Measurements from ENCODE around the gene KLHL30.
"Not testable (repeated sequence)": the region's sequence is repeated elsewhere in the genome, so short reads cannot be mapped to it uniquely, and the experiment has no call there.

Gene KLHL30

DNA sequence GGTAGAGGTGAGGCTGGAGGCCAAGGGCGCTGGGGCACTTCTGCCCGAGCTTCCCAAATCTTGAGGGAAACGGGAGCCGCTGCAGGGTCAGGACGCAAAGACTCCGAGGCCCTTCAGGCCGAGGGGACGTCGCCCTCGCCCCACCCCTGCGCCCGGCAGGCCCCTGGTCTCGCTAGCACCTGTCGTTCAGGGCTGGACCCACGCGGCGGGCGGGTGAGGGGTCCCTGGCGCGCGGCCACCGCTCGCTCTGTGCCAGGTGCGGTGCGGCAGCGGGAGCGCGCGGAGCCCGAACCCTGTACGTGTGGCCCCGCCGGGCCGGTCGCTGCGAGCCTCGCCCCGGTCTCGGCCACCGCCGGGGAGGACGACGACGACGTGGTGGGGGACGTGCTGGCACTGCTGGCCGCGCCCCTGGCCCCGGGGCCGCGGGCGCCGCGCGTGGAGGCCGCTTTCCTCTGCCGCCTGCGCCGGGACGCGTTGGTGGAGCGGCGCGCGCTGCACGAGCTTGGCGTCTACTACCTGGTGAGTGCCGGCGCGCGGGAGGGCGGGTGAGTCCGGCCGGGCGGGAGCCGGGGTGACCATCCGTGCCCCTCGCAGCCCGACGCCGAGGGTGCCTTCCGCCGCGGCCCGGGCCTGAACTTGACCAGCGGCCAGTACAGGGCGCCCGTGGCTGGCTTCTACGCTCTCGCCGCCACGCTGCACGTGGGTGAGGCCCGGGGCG is 25.2 kb downstream of the KLHL30 start:
- no peak for DNase-seq

DNA sequence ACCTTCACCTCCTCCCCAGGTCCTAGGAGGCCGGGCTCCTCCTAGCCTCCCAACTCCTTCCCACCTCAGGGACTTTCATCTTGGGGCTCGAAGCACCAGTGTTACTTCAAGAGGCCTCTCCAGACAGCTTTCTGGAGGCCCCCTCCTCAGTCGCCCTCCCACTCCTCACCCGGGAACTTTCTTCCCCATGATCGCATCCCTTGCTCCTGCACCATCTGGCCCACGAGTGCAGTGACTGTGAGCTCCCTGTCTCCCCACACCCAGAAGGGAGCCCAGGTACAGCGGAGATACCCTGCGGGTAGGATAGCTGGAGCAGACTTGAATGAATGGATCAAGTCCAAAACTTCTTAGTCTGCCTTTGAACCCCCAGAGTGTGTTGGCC is 26.4 kb downstream of the KLHL30 start:
- DNase-seq: no peak

DNA sequence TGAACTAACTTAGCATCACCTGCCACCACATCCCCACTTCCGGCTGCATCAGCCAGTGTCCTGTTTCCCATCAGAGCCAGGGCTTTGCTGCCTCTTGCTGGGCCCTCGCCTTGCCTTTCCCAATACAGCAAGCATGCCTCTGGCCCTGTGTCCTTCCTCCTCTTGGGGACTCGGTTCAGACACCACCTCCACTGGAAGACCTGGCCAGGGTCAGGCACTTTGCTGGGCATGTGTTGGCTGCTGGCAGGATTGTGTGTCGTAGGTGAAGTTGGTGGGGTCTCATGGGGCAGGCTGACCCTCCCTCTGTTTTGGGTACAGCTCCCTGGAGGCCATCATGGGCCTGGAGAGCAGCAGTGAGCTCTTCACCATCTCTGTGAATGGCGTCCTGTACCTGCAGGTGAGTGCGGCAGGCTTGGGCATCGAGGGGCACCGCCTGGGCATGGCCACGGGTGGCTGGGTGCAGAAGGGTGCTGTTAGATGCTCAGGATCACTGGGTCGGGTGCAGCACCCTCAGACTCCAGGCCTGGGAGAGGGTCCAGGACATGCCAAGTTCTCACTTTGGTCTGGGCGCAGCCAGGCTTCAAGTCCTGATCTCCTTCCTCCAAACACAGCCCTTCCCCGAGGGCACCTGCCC is 26.9 kb downstream of the KLHL30 start:
- no peak for DNase-seq

DNA sequence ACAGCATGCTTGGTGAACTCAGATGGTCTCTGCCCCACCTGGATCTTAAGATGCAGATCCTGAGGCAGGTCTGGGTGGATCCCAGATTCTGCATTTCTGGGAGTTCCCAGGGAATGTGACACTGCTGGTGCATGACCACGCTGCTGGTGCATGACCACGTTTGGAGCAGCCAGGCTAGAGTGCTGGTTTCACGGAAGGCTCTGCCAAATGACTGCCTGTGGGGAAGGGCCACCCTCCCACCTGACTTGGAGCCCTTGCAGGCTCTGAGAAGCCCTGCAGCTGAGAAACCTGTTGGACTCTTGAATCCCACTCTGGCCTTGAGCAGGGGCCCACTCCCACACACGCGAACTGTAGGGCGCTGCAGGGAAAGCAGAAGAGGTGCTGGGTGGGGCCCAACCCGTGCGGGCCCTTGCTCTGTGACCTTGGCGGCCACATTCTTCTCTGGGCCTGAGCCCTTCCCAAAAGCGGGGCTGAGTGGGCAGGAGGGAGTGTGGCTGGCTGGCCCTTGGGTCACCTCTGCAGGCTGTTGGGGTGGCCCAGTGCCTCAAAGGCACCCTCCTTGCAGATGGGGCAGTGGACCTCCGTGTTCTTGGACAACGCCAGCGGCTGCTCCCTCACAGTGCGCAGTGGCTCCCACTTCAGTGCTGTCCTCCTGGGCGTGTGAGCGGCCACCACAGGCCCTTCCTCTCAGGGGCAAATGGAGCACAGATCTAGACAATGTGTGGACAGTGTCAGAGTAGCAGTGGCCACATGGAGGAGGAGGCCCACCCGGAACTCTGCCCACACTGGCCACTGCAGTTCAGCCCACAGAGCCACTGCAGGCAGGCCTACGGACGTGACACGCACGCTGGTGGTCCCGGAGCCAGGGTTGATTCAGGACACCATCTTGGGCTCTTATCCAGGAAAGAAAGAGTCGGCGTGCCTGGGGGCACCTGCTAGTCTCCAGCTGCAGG is 28.2 kb downstream of the KLHL30 start:
- DNase-seq: no peak

DNA sequence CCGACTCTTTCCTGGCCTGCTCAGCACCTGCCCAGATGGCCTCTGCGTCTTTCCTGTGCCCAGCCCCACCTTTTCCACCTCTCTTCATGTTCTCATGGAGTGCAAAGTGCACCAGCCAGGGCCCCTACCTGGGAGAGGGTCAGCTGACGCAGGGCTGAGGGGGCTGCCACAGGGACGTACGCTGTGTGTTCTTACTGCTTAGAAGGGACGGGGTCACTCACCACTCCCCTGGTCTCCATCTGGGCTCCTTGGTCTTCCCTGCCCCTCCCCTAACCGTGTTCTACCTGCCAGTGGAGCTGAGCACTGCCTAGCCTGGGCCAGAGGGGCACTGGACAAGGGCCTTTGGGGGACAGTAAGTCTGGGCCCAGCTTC is 28.9 kb downstream of the KLHL30 start:
- no peak for DNase-seq

DNA sequence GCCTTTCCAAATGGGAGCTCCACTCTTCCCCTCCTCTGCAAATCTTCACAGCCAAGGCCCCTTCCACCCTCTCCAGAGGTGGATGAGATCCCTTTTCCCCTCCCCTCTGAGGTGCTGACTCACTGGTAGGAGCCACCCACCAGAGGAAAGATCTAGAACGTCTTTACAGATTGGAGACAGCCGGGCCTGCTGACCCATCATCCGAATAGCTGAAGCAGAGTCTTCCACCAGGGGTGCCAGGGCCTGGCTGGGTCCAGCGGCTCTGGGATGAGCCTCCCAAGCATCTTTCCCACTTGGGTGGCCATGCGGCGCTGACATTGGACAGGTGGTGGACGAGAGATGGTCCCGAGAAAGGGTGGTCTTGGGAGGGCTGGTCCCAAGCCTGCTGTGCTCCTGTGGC is 29.3 kb downstream of the KLHL30 start:
- no peak for DNase-seq

DNA sequence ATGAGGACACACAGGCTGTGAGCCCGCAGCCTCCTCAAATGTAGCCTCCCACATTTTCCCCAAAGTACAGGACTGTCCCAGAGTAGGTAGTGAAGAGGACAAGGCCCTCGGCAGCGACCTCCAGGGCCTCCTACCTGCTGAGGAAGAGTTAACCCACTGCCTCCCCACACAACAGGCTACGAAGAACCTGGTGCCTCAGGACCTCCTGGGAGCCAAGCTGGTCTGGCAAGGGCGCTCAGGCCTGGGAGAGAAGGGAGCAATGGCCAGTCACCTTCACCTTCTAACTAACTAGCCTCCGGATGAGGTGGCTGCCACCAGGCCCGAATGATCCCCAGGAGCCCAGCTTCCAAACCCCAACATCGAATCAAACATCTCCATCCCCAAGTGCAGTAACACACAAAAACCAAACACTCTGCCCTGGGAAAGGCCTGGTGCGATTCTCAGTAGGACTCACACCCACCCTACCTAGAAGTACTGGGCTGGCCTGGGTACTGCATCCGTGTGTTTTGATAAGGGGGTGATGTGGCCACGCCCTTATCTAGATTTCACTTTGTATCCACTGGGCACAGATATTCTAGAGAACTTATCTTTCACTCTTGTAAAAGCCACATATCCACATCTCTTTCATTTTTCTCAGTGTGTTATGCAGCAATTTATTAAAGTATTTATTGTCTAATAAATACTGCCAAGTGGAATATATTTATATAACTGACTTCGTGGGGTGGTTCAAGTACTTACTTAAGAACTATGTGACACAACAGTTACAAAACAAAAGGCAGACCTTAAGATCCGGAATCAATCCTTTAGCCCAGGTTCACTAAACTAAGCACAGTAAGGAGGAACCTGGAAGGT is 30.0 kb downstream of the KLHL30 start:
- DNase-seq: no peak

DNA sequence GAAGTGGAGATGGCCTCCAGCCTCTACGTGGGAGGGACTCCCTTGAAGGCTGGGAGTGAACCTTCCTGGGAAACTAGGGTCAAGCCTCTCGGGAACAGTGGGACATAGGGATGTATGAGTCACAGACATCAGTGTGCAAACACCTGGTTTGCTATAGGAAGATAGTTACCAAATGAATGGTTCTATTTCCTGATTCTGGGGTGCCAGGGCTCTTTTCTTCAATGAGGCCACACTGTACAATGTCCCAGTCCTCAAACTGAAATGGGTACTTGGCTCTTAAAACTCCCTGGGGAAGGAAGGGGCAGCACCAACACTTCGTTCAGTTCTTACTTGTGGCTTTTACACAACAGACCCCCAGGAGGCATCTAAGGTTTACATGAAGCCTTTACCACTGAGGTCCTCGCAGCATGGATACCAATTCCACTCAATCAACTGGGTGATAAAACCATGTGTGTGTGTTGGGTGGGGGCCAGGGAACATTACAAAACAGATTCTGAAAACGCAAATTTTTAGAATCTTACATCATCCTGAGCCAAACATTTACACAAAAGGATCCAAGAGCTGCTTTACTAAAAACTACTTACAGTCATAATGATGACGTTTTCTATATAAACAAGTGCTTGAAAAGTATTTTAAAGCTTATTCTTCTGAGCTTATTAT is 30.7 kb downstream of the KLHL30 start:
- DNase-seq: no peak

DNA sequence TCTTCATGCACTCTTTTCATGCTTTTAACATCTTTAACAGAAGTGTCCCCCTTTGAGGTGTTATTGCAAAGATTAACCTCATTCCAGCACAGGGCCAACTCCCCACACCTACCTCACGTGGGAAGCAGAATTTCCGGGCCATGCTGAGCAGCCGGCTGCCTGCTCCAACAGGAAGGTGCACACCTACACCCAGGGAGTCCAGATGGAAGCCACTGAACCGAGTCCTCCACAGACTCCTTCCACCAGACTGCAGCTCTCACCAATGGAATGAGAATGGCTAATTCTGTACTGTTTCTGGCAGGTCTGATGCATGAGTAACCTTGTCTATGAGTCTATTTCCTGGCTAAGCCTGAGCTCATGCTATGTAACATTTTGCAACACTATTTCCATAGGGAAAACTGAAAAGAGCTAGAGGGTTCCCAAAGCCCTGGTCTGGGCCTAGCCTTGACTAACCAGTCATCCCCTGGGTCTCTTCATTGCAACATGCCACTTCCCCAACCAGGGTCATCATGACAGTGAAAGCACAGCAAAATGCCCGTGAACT is 31.3 kb downstream of the KLHL30 start:
- DNase-seq: peak; percentile 77 to 78

DNA sequence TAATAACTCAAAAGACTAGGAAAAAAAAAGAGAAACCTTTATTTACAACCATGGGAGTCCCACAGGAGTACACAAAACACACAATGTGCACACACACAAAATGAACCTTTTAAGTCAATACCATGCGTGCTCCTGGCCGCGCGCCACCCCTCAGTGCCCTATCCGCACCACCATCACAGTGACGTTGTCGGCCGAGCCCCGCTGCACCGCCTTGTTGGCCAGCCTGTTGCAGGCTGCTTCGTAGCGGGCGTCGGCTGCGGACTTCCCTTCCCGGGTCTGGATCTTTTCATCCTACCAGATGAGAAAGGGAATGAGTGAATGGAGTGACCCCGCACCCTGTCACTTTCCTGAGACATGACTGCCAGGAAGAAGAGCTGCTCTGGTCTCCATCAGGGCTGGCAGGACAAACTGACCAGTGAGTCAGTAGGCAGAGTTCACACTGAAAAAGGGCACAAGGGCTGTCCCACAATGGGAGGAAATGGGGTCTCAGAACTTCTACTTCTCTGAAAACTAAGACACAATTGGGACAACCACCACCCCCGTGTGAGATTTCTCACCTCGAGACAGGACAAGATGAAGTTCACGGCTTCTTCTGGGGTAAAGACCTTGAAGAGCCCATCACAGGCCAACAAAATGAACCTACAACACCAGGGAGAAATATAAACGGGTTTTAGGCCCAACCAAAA is 32.1 kb downstream of the KLHL30 start:
- DNase-seq: no peak

DNA sequence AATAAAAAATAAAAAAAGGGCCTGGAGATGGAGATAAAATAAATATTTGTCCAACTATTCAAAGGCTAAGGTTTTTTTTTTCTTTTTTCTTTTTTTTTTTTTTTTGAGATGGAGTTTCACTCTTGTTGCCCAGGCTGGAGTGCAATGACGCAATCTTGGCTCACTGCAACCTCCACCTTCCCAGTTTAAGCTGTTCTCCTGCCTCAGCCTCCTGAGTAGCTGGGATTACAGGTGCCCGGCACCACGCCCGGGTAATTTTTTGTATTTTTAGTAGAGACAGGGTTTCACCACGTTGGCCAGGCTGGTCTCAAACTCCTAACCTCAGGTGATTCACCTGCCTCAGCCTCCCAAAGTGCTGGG is 32.6 kb downstream of the KLHL30 start:
- DNase-seq: not testable (repeated sequence)

DNA sequence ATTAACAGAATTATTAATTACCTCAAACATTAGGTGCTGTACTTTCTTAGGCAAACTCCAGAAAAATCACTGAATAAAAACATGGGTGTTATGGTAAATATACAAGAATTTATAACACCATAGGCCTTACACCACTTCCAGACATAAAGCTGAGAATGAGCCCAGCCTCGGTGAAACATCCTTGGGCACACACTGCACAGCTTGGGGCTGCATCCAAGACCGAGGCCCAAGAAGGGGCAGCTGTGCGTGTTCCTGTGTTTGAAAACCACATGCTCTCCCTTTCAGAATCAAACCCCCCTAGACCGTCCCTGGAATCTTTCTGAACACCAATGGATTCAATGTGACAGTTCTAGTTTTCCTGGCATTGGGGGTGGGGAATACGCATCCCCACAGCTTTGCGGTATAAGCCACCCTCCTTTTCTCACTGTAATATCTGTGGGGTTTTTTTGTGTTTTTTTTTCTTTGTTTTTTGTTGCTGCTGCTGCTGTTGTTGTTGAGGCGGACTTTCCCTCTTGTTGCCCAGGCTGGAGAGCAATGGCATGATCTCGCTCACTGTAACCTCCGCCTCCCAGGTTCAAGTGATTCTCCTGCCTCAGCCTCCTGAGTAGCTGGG is 33.2 kb downstream of the KLHL30 start:
- no peak for DNase-seq

DNA sequence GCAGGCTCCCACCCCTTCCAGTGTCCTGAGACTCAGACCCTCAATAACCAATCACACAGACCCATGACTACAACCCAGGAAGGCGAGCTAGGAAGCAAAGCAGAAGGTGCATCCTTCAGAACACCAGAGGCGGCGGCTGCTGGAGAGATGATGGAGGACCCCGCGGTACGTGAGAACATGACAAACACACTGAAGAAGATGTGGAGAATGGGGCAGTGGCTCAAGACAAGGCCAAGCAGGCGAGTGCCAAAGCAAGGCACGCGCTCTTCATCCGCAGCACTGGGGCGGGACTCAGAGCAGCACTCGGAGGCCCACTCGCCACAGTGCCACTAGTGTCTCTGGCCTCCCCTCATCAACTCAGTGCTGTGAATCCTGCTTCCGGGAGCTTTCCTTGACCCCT is 34.0 kb downstream of the KLHL30 start:
- no peak for DNase-seq

DNA sequence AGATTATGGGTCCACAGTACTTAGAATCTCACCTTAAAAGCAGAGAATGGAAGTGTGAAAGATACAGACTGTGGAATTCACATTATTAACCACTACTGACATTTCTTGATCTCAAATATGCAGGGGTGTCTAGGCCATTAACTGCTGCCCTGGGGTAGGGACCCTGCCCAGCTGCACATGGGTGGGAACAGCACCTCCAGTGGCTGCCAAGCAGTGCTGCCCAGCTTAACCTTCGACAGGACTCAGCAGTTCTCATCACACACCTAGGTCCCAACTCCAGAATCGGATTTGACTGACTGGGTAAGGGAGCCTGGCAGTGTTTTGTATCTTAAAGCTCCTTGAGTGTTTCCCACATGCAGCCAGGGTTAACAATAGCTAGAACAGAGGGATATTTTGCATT is 35.2 kb downstream of the KLHL30 start:
- no peak for DNase-seq

DNA sequence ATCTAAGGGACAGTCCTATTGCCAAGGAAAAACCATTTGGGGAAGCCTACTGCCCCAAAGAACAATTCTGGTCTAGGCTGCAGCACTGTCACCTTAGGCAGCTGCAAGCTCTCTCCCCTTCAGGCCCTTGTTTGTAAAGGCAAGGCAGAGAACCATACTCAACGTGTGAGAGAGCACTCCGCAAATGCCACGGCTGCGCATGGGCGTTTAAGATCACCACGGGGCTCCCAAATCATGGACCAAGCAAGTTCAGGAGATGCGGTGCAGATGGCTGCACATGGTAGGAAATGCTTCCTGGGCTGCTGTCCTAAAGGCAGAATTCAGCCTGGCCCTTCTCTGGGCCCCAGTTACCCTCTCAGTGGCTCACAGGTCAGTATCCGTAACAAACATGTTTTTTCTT is 35.8 kb downstream of the KLHL30 start:
- no peak for DNase-seq

DNA sequence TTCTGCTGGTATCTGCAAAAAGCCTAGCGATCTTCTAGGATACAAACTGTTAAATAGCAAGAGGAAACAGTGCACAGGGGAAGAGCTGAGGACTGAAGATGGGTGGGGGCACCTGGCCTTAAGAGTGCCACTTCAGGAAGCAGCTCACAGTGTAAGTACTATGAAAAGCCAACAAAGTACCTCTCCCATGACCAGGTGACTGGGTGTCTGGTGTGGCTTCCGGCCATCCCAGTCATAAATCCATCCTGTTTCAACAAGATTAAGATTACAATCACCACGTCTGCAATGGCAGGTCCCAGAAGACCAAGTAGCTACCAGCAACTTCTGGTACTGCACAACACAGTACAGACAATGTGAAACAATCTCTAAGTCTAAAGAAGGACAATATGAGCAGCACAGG is 36.2 kb downstream of the KLHL30 start:
- no peak for DNase-seq

DNA sequence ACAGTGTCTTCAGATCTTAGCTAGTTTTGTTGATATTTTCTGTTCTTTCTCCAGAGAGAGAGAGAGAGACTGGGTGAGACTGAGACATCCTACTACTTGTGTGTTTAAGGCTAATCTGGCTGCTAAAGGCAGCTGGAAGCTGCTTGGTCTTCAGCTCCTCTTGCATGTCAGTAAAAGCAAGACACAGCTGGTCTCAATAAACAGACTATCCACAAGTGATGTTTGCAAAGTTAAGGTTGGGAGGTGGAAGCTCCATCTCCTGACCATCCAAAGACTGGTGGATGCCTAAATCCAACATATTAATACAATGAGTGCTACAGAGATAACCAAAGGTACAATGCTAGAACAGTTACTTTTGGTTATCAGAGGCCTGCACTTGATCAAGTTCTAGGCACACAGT is 38.1 kb downstream of the KLHL30 start:
- DNase-seq: no peak

DNA sequence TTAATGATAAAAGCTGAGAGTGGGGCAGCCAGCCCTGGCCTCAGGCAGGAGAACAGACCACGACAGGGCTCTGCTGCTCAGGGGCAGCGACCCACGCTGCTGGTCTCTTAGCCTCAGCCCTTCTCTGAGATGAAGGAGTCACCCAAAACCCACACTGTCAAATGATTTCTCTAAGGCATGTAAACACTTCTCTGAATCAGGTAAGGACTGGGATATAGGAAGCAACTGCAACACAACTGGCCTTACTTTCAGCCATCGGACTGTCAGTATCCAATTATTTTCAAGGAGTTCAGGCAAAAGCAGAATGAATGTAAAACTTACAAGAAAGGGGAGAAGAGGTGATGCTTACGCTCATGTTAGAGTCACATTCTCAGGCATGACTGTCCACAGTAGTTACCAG is 42.1 kb downstream of the KLHL30 start:
- no peak for DNase-seq

DNA sequence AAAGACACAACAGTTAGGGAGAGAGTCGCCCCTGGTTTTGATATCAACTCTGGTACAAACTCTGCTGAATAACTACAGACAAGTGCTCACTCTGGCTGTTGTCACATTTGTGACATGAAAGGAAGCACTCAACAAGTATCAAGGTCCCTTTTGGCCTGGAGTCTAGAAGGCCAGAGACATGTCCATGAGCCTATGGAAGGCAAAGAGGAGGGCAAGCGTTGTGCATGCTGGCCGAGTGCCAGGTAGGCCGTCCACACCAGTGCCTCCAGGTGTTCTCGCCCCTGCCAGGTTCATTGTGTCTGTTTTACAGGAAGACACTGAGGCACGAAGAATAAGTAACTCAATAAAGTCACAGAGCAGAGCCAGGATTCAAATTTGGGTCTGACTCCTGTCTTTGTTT is 43.9 kb downstream of the KLHL30 start:
- no peak for DNase-seq

DNA sequence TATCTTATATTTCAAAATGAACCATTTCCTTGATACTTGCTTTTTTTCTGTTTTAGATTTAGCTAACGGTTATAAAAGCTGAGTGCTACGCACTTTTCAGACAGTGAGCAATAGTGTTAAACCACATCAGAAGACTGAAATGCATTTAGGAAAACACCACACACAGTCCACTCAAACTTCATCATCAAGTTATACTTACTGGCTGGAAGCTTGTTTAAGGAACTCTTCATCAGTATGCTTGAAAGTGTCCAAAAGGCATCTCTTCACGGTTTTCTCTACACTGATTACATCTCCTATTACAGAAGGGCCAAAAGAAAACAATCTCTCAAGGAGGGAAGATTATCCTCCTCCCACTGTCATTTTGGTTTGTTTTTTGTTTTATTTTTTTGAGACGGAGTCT is 45.4 kb downstream of the KLHL30 start:
- DNase-seq: no peak

Data from SW 1271 (cell line).